HEK293T (cell line): ENCODE data around the gene RASA4B.
"Not testable (repeated sequence)": the region's sequence is repeated elsewhere in the genome, so short reads cannot be mapped to it uniquely, and the experiment has no call there.

Experiments used
- CTCF ChIA-PET: fragments of 350-600 bp; formaldehyde crosslinking; extraction: SDS; loops from one replicate; lab custom pipeline; 2021; ENCODE audit warnings: antibody characterized with exemption, inconsistent platforms; lab: Yijun Ruan, JAX
- POLR2A ChIA-PET: fragments of 350-600 bp; formaldehyde crosslinking; extraction: SDS; loops from one replicate; lab custom pipeline; 2020; ENCODE audit warnings: antibody characterized with exemption, inconsistent platforms; lab: Yijun Ruan, JAX
- DNase-seq: peaks from one replicate; pipeline ENCODE4 v3.0.0; 2012; ENCODE audit warnings: mixed read lengths; ENCODE audit errors: extremely low spot score

RASA4B gene

DNA sequence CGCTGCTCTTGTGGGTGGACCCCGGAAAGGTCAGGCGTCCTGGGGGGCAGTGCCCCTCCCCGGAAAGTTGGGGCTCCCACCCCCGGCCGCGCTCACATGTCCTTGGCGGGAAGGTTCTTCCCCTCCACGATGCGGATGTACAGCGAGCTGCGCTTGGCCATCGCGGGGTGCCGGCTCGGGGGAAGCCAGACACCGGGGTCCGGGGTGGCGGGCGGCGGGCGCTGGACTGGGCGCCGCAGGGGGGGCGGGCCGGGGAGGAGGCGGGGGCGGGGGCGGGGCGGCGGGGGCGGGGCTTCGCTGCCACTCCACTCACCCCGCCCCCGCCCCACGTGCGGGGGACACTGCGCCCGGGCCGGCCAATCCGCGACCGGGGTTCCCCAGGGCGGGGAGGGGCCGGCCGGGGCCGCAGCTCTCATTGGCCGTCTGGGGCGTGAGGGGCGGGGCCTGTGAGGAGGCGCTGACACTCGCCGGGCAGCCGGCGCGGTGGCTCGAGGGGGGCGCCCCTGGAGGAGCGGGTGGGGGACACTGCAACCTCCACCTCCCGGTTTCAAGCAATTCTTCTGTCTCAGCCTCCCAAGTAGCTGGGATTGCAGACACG, at the start of gene RASA4B:
RASA4B (minus strand) TSS at position 228 of the 598 bp plus-strand sequence; CDS start at position 161, 67 bp downstream.
- CTCF ChIA-PET, DNase-seq, POLR2A ChIA-PET: not testable (repeated sequence)

- POLR2A ChIA-PET, CTCF ChIA-PET, DNase-seq: not testable (repeated sequence)
These were observed 33.3 kb upstream of the RASA4B start, which contains the start of gene SPDYE2 for GRCh38 chr7:102550808-102551422. SPDYE2 (plus strand) TSS chr7:102551226; CDS start chr7:102553256, 2,030 bp downstream.

- DNase-seq, POLR2A ChIA-PET: not testable (repeated sequence)
These were observed 28.8 kb upstream of the RASA4B start for GRCh38 chr7:102546353-102546752.

GRCh38 chr7:102545288-102545687, 27.7 kb upstream of the RASA4B start:
- POLR2A ChIA-PET, CTCF ChIA-PET, DNase-seq: not testable (repeated sequence)

More at GRCh38 chr7:102546353-102546752, 28.8 kb upstream of the RASA4B start:
- CTCF ChIA-PET = not testable (repeated sequence)

DNA sequence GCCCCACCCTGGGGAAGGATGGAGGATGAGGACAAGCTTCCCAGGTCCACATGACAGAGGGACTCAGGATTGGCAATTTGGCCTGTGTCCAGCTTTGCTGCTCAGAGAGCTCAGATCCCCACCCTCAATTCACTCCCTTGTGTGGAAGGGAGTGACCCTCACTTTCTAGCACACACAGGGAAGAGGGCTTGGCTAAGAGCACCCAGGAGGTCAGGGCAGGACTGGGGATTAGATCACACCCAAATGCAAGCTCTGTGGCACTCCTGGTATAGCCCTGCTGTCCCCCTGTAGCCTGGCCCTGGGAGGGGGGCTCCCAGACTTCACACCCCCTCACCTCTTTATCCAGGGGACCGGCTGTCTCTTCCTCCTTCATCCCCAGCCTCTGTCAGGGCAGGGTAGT, 26.8 kb upstream of the RASA4B start:
- DNase-seq, POLR2A ChIA-PET, CTCF ChIA-PET: not testable (repeated sequence)

DNA sequence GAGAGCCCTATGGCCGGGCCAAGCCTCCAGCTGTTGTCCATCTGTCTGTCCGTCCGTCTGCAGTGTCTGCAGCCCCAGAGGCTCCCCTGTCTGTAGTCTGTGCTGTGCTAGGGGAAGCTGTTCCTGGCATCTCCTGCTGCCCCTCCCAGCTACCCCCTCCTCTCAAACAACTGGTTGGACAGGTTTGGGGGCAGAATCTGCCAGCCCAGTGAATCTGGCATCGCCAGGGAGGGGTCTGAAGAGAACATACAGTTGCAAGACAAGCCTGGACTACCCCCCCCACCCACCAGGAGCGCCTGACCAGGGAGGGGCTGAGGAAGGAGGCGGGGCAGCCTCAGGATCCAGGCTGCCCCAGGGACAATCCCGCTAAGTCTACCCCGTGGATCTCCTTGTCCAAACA, 26.0 kb upstream of the RASA4B start, which contains the start of gene UPK3BL2:
UPK3BL2 (minus strand) TSS at position 101 of the 400 bp plus-strand sequence; CDS start at position 41, 60 bp downstream.
- POLR2A ChIA-PET, CTCF ChIA-PET, DNase-seq: not testable (repeated sequence)

DNA sequence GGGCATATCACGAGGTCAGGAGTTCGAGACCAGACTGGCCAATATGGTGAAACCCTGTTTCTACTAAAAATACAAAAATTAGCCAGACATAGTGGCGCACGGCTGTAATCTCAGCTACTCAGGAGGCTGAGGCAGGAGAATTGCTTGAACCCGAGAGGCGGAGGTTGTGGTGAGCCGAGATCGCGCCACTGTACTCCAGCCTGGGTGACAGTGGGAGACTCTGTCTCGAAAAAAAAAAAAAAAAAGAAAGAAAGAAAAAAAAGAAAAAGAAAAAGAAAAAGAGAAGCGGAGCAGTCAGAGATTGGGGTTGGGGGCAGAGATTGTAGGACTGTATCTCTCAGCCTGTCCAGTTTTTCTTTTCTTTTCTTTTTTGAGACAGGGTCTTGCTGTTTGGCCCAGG, 25.2 kb upstream of the RASA4B start:
- DNase-seq, POLR2A ChIA-PET, CTCF ChIA-PET: not testable (repeated sequence)

DNA sequence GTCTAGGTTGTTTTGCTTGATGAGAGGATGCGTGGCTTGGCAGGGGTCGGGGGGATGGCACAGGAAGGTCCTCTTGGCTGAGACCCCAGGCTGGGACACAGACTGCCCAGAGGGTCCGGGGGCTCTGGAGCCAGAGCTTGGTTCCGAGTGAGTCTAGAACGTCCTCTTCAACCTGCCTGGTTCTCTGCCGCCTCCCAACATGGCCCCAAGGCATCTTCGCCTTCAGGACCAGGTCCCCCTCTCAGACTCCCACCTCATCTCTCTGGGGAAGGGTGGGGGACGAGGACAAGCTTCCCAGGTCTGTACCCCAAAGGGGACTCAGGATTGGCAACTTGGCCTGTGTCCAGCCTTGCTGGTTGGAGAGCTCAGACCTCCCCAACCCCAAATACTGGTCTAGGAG, 24.5 kb upstream of the RASA4B start:
- CTCF ChIA-PET, DNase-seq, POLR2A ChIA-PET: not testable (repeated sequence)

GRCh38 chr7:102540604-102541003, 23.0 kb upstream of the RASA4B start:
- DNase-seq, CTCF ChIA-PET, POLR2A ChIA-PET: not testable (repeated sequence)

- CTCF ChIA-PET, DNase-seq, POLR2A ChIA-PET: not testable (repeated sequence)
These were observed 17.6 kb upstream of the RASA4B start for GRCh38 chr7:102535062-102535615.

- DNase-seq, CTCF ChIA-PET, POLR2A ChIA-PET: not testable (repeated sequence)
These were observed 14.6 kb upstream of the RASA4B start for GRCh38 chr7:102532127-102532526.

DNA sequence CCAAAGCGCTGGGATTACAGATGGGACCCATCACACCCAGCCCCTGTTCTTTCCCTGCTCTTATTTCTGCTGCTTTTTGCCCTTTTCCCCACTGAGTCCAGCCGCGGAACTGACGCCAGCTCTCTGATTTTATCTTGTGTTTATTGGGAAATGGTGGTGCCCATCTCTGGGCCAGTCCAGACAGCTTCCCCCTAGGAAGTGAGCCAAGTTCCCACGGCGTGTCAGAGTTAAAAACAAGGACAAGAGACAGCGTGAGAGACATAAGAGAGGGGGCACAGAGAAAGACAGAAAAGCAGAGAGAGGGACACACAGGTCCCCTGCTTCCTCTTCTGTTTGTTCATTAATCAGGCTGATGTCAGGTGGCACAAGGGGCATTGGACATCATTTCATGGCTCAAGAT, 14.0 kb upstream of the RASA4B start:
- CTCF ChIA-PET, POLR2A ChIA-PET, DNase-seq: not testable (repeated sequence)

DNA sequence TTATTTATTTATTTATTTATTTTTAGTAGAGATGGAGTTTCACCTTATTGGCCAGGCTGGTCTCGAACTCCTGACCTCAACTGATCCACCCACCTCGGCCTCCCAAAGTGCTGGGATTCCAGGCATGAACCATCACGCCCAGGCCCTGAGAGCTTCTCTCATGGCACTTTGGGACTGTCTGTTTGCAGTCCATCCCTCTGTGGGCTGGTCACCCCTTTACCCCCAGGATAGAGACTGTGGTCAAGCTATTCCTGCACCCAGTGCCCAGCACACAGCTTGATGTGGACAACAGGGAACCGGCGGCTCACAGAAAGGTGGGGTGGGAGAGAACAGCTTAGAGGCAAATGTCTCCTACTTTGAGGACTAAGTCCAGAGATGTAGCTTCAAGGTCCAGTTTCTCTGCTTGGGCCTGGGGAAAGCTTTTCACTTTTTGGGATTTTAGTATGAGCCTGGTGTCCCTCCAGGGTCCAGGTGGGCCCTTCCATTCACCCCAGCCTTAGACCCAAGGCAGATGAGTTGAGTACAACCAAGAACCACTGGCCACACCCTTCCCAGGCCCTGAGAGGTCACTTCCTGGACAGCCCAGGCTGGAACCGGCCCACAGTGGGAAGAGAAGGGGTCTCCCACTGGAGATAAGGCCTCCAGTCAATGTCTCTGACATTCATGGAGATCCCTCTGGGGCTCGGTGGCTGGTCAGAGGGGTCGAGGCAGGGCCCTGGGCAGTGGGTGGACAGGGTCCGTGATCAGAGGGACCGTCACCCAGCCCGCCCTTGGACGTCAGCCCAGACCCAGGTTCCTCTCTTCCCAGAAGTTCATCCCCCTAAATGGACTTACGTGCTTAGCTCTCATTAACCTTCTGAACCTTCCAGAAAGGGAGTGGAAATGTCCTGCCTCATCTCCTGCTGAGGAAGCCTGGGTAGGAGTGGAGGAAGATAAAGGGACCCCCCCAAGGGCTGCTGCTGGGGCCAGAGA, 10.5 kb upstream of the RASA4B start:
- CTCF ChIA-PET, DNase-seq, POLR2A ChIA-PET: not testable (repeated sequence)

- DNase-seq, CTCF ChIA-PET, POLR2A ChIA-PET: not testable (repeated sequence)
These were observed 9.6 kb upstream of the RASA4B start for GRCh38 chr7:102527182-102527581.

- POLR2A ChIA-PET, CTCF ChIA-PET, DNase-seq: not testable (repeated sequence)
These were observed 7.2 kb upstream of the RASA4B start for GRCh38 chr7:102524803-102525202.

DNA sequence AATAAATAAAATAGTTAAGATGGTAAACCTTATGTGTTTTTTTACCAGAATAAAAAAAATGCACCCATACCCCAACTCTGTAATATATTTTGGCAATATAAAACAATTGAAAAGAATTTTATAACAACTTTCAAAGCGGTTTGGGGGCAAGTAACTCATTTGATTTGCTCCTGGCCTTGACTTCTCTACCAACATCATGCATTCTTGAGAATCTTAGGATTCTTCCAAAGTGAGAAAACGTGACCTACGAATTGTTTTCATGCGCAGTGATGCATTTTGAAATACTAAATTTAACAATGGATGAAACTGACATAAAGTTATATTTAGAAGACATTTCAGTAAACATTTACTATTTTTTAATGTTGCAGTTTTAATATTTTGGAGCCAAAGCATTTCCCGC, 3.2 kb upstream of the RASA4B start:
- DNase-seq, POLR2A ChIA-PET, CTCF ChIA-PET: not testable (repeated sequence)

DNA sequence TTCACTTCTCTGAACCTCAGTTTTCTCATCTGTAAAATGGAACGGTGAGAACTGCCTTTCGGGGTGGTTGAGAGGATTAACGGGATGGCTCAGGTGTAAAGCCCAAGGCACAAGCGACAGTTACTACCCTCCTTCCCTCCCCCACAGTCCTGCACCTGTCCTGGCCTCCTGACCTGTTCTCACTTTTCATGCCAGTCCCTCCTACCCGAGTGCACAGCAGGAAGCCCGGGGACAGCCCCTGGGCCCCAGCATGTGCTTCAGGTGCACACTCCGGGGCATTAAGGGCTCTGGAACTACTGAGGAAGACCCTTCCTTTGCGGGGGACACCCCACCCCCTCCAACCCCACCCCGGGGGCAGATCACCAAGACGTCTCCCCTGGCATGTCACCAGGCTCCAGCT, 626 bp downstream of the RASA4B start:
- DNase-seq, CTCF ChIA-PET, POLR2A ChIA-PET: not testable (repeated sequence)

DNA sequence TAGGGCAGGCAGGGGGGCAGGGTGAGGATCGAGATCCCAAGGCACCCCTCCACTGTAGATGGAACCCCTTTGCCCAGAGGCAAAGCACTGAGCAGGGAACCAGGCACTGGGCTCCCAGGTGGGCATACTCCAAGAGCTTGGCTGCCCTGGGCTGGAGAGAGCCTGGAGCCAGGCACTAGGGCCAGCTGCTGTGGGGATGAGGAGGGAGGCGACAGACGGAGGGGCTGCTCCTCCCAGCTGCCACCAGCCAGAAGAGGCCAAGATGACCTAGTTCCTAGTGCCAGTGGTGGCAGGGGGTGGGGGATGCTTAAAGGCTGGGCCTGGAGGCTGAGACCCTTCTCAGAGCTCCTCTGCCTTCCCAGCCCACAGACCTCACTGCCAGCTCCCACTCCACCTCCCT, 1.7 kb downstream of the RASA4B start:
- POLR2A ChIA-PET, CTCF ChIA-PET, DNase-seq: not testable (repeated sequence)
